B cell (primary cell): ENCODE data around the gene KCNK7. TPM values are rescaled to one million over a fixed set of nuclear protein-coding genes. Genes with fewer than 3 reads are reported as not detected.

Experiments
- ATAC-seq: fragments of 200-7000 bp; cut with Tn5 transposase; one replicate; pipeline ENCODE4 v1.10.0; 2021; ENCODE audit warnings: low read depth, mild to moderate bottlenecking, moderate number of reproducible peaks, moderate library complexity
- CTCF ChIA-PET: fragments of 350-600 bp; sonication (Branson Sonifier 250); formaldehyde crosslinking; loops from one replicate; lab custom pipeline; 2021; ENCODE audit warnings: antibody characterized with exemption, inconsistent platforms; lab: Charles Lee
- POLR2A ChIA-PET: fragments of 350-600 bp; sonication (Branson Sonifier 250); formaldehyde crosslinking; loops from one replicate; lab custom pipeline; 2021; ENCODE audit warnings: antibody characterized with exemption; lab: Charles Lee
- DNase-seq: peaks from one replicate; pipeline ENCODE4 v3.0.0; 2013
- H2AFZ ChIP-seq: 2 replicates; pipeline ENCODE4 v1.6.1; 2012; ENCODE audit warnings: mild to moderate bottlenecking, low read depth, low read length; ENCODE audit not compliant: insufficient read depth, poor library complexity, severe bottlenecking
- H3K27ac ChIP-seq, 2 donors: 1 replicate in 1 of 2; 2 replicates in 1 of 2; pipeline ENCODE4 v1.5.1; 2012 to 2013; ENCODE audit warnings: low read length in 2 of 2, mild to moderate bottlenecking in 2 of 2, moderate library complexity in 1 of 2
- H3K27me3 ChIP-seq, 4 experiments: fragments of 200-600 bp in 1 of 4; sonication (generic) in 1 of 4; replicated peaks in 1 of 4; 1 replicate in 2 of 4; 2 replicates in 2 of 4; pipeline versions ENCODE4 v1.6.1 to v1.7.0; 2013 to 2016; ENCODE audit warnings: low read length in 3 of 4, mild to moderate bottlenecking in 2 of 4, mixed read lengths in 1 of 4, moderate library complexity in 1 of 4; ENCODE audit not compliant: insufficient read depth in 4 of 4, control insufficient read depth in 3 of 4; ENCODE audit errors: control extremely low read depth in 1 of 4
- H3K36me3 ChIP-seq, 2 experiments: replicated peaks in 1 of 2; 1 replicate in 1 of 2; 2 replicates in 1 of 2; pipeline versions ENCODE4 v1.6.1 to v1.7.1; 2013; ENCODE audit warnings: low read length in 1 of 2; ENCODE audit not compliant: insufficient read depth in 2 of 2, control insufficient read depth in 1 of 2; ENCODE audit errors: control extremely low read depth in 1 of 2, extremely low read depth in 1 of 2
- H3K4me1 ChIP-seq, 2 donors: fragments of 200-600 bp in 1 of 2; sonication (generic) in 1 of 2; 1 replicate in 1 of 2; 2 replicates in 1 of 2; pipeline versions ENCODE4 v1.5.1 to v1.6.1; 2013 to 2017; ENCODE audit warnings: low read length in 2 of 2; ENCODE audit not compliant: control insufficient read depth in 2 of 2, insufficient read depth in 2 of 2
- H3K4me2 ChIP-seq: replicated peaks from 2 replicates; pipeline ENCODE3; 2012; ENCODE audit warnings: mild to moderate bottlenecking, low read depth, low read length; ENCODE audit not compliant: poor library complexity, severe bottlenecking
- H3K4me3 ChIP-seq, 5 experiments: fragments of 200-600 bp in 1 of 5; sonication (generic) in 1 of 5; 1 replicate in 3 of 5; 2 replicates in 2 of 5; pipeline versions ENCODE4 v1.5.1 to v1.7.0; 2011 to 2016; ENCODE audit warnings: low read length in 4 of 5, mild to moderate bottlenecking in 4 of 5, low read depth in 2 of 5, control low read depth in 1 of 5, moderate library complexity in 1 of 5; ENCODE audit not compliant: insufficient read depth in 1 of 5; ENCODE audit errors: control extremely low read depth in 1 of 5, extremely low read depth in 1 of 5
- H3K79me2 ChIP-seq: fragments of 200-600 bp; sonication (generic); one replicate; pipeline ENCODE4 v1.6.0; 2016; ENCODE audit warnings: low read length; ENCODE audit not compliant: control insufficient read depth, insufficient read depth
- H3K9ac ChIP-seq: fragments of 200-600 bp; sonication (generic); 2 replicates; pipeline ENCODE4 v1.6.1; 2017; ENCODE audit warnings: mild to moderate bottlenecking, low read length, moderate library complexity
- H3K9me3 ChIP-seq, 3 donors: one replicate each; pipeline versions ENCODE4 v1.6.1 to v1.7.1; 2013; ENCODE audit warnings: low read length in 2 of 3; ENCODE audit not compliant: control insufficient read depth in 2 of 3, insufficient read depth in 1 of 3; ENCODE audit errors: control extremely low read depth in 1 of 3
- H4K20me1 ChIP-seq: 2 replicates; pipeline ENCODE4 v1.6.0; 2012; ENCODE audit warnings: mild to moderate bottlenecking, low read length; ENCODE audit not compliant: insufficient read depth, control insufficient read depth, poor library complexity, severe bottlenecking
- H3K27ac Mint-ChIP-seq: one replicate; pipeline ENCODE4 v1.8.0; 2021; ENCODE audit warnings: mixed read lengths
- H3K27me3 Mint-ChIP-seq: one replicate; pipeline ENCODE4 v1.8.0; 2021; ENCODE audit warnings: mixed read lengths
- H3K4me1 Mint-ChIP-seq: one replicate; pipeline ENCODE4 v1.8.0; 2021; ENCODE audit warnings: mixed read lengths
- H3K4me3 Mint-ChIP-seq: one replicate; pipeline ENCODE4 v1.8.0; 2021; ENCODE audit warnings: mixed read lengths
- H3K9me3 Mint-ChIP-seq: one replicate; pipeline ENCODE4 v1.8.0; 2022; ENCODE audit warnings: mixed read lengths; ENCODE audit not compliant: insufficient read depth
- CTCF ChIP-seq: fragments of 200-600 bp; IDR thresholded peaks from one replicate; pipeline ENCODE4 v1.8.0; 2022; ENCODE audit warnings: antibody characterized with exemption, mild to moderate bottlenecking
- EZH2 ChIP-seq: IDR thresholded peaks from 2 replicates; pipeline ENCODE4 v1.6.1; 2012; ENCODE audit warnings: borderline replicate concordance, low read depth, mild to moderate bottlenecking, moderate library complexity, low read length; ENCODE audit not compliant: insufficient read depth, poor library complexity, severe bottlenecking
- WGBS: methylation state at CpG from one replicate; pipeline ENCODE4 v1.1.5; 2013; ENCODE audit warnings: missing lambda C conversion rate; ENCODE audit not compliant: insufficient coverage; 5-methylcytosine and 5-hydroxymethylcytosine counted together
- intact Hi-C: fragments of 100-400 bp; cut with micrococcal nuclease; formaldehyde crosslinking; loops from one replicate; pipeline ENCODE4 v1.10.0; 2022
- polyA plus RNA-seq: library from polyadenylated mRNA; depleted of rRNA; stranded (reverse); fragments of >200 nt; gene quantifications from 2 replicates; pipeline ENCODE4 v1.2.3, GENCODE V29; 2012
- total RNA-seq, 2 donors: library from RNA; stranded (reverse); fragments of 120-200 nt in 1 of 2; gene quantifications; 1 replicate in 1 of 2; 2 replicates in 1 of 2; pipeline versions ENCODE4 v1.2.3 to v1.2.4, GENCODE V29; 2013 to 2022

Gene KCNK7
- total and polyA plus RNA-seq, 2 donors (not counting 1 experiment from before 2014, with no cell fraction given): 2.2 to 3.5 TPM

GRCh38 chr11:65598258-65598699, 2.7 kb upstream of the KCNK7 start:
- Histone ChIP-seq H3K4me3 (no peak overlapping the region), H2AFZ (no peak overlapping the region), H3K27ac (no peak overlapping the region), H3K9ac (no peak overlapping the region), H3K9me3 (peaks cover 0 to 9% (median 0%) of the 10 kb centered on the region in 3 donors), H3K27me3 (no peaks in the 10 kb centered on the region), H3K36me3 (peaks cover 0 to 25% of the 10 kb centered on the region in 2 experiments), H3K79me2 (peaks cover 10% of the 10 kb centered on the region), H3K4me1 (peaks cover 11 to 26% of the 10 kb centered on the region in 2 donors), H3K4me2 (no peak overlapping the region), H4K20me1 (peaks cover 18% of the 10 kb centered on the region)
- H3K9me3 Mint-ChIP-seq: no peaks in the 10 kb centered on the region
- intact Hi-C loops: no loop called here
- H3K27ac Mint-ChIP-seq: no peak overlapping the region
- no peak overlapping the region for H3K4me3 Mint-ChIP-seq
- peaks cover 23% of the 10 kb centered on the region for H3K4me1 Mint-ChIP-seq
- no peaks in the 10 kb centered on the region for H3K27me3 Mint-ChIP-seq
- WGBS: 97% methylated on average over 16 of the region's 16 CpGs
- DNase-seq (no peak), ATAC-seq (no peak)
- ChIA-PET POLR2A (interaction anchor here (1.0 kb wide), 1 partner anchor 15 kb away, joined by 4 read pairs; no protein-coding TSS in a partner anchor), CTCF (interaction anchor here (1.1 kb wide), 1 partner anchor 15 kb away, joined by 3 read pairs; no protein-coding TSS in a partner anchor)
- no peak for TF ChIP-seq CTCF
- TF ChIP-seq EZH2: no peak

- Histone ChIP-seq H3K27ac (no peak overlapping the region), H3K9ac (no peak overlapping the region), H3K9me3 (no peaks in the 10 kb centered on the region), H3K79me2 (peaks cover 10% of the 10 kb centered on the region), H3K27me3 (no peaks in the 10 kb centered on the region), H3K4me2 (no peak overlapping the region), H3K4me3 (no peak overlapping the region), H4K20me1 (peaks cover 18% of the 10 kb centered on the region), H3K36me3 (peaks cover 0 to 32% of the 10 kb centered on the region in 2 experiments), H3K4me1 (peaks cover 3 to 16% of the 10 kb centered on the region in 2 donors), H2AFZ (no peak overlapping the region)
- ChIA-PET CTCF (interaction anchor here (0.8 to 1.3 kb wide), 2 partner anchors 56 to 313 kb away, joined by 3 to 5 read pairs; no protein-coding TSS in a partner anchor), POLR2A (interaction anchor here (1.0 kb wide), 1 partner anchor 54 kb away, joined by 3 read pairs; no protein-coding TSS in a partner anchor)
- ATAC-seq (no peak), DNase-seq (no peak)
- Mint-ChIP-seq H3K4me3 (no peak overlapping the region), H3K9me3 (no peaks in the 10 kb centered on the region), H3K27me3 (no peaks in the 10 kb centered on the region), H3K27ac (no peak overlapping the region), H3K4me1 (peaks cover 14% of the 10 kb centered on the region)
- TF ChIP-seq EZH2: no peak
- TF ChIP-seq CTCF: no peak
- 98% methylated on average over 5 of the region's 6 CpGs for WGBS
- intact Hi-C loops: no loop called here
These were observed 920 bp upstream of the KCNK7 start for GRCh38 chr11:65596520-65596919.
